ENCODE data around the gene PCDHB11.
"Not testable (repeated sequence)": the region's sequence is repeated elsewhere in the genome, so short reads cannot be mapped to it uniquely, and the experiment has no call there.

GRCh38 chr5:141188682-141189081 lies 10.7 kb upstream of the PCDHB11 start:
- TF ChIP-seq CTCF (IDR thresholded peaks at IDR 0.05; ENCODE audit: insufficient read depth, low read length); POLR2AphosphoS5 (IDR thresholded peaks at IDR 0.05; ENCODE audit: low read depth); REST (IDR thresholded peaks at IDR 0.05; ENCODE audit: insufficient replicate concordance, low read depth): not testable (repeated sequence)

Measured in HL-60 (cell line).